Measurements from ENCODE around the gene SLC35A1. TPM values are rescaled to one million over a fixed set of nuclear protein-coding genes. Genes with fewer than 3 reads are reported as not detected.

Gene SLC35A1
- total and polyA plus RNA-seq, 2 of the 8 experiments (the other 6 are each of a cell fraction or from before 2014, with no cell fraction given), result 4.7 to 9.2 TPM

DNA sequence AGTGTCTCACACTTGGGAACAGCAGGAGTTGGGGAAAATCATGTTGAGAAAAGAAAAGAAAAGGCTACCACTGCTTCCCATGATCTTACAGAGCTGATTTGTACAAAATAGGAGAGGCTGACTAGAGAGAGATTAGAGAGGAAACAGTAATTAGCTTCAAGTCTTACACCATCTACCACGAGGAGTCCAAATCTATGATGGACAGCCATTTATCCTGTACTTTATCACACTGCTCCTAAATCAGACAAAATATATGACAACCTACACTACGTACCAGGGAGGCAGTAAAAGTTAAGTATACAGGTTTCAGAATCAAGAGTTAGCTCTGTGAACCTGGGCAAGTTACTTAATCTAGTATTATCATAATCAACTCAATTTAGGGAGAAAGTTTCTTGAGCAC lies 79.0 kb downstream of the SLC35A1 start:
- H3K4me2 ChIP-seq (ENCODE audit: insufficient read depth in 1 of 2, low read depth in 2 of 2, low read length in 2 of 2), result no peak overlapping the region
- 87% methylated on average over 2 of the region's 2 CpGs; no CpG with 5 or more reads in 1 of the 2 experiments for WGBS, 2 experiments (ENCODE audit: extremely low coverage in 1 of 2, insufficient coverage in 1 of 2, insufficient read length in 1 of 2, insufficient replicate concordance in 2 of 2, low coverage in 1 of 2, low lambda C conversion rate in 2 of 2, missing lambda C conversion rate in 1 of 2)
- no peak overlapping the region for H3K27ac ChIP-seq (ENCODE audit: low read depth, low read length)
- no peaks in the 10 kb centered on the region for H3K4me1 ChIP-seq (replicated peaks in 1 of 4; ENCODE audit: control insufficient read depth in 3 of 4, insufficient read depth in 4 of 4, low read length in 3 of 4)
- no peak overlapping the region for H2BK15ac ChIP-seq (ENCODE audit: low read length)
- no peak overlapping the region for H2BK5ac ChIP-seq (ENCODE audit: low read depth, low read length)
- no peaks in the 10 kb centered on the region for H3K23me2 ChIP-seq (ENCODE audit: low read depth, low read length)
- H3K18ac ChIP-seq (ENCODE audit: extremely low read depth, low read length), result no peak overlapping the region
- no peak for FAIRE-seq
- H3K14ac ChIP-seq (ENCODE audit: insufficient read length), result no peak overlapping the region
- H3K79me1 ChIP-seq (ENCODE audit: low read depth, low read length), result no peaks in the 10 kb centered on the region
- ChIA-PET CTCF (ENCODE audit: partially characterized antibody) (no interaction called here), POLR2A (ENCODE audit: partially characterized antibody) (interaction anchor here (0.7 kb wide), 1 partner anchor 23 kb away, joined by 3 read pairs; no protein-coding TSS in a partner anchor)
- no peak overlapping the region for H2AK5ac ChIP-seq (ENCODE audit: low read depth, low read length)
- H3K9ac ChIP-seq (replicated peaks in 1 of 4; ENCODE audit: extremely low read depth in 1 of 4, low read depth in 3 of 4, low read length in 3 of 4), result no peak overlapping the region
- no peak overlapping the region for H2BK20ac ChIP-seq (ENCODE audit: low read length)
- no peak overlapping the region for H3K4me3 ChIP-seq (ENCODE audit: extremely low read depth in 1 of 4, insufficient read depth in 2 of 4, low read depth in 3 of 4, low read length in 4 of 4)
- H4K91ac ChIP-seq (replicated peaks; ENCODE audit: insufficient read length, low read length), result no peak overlapping the region
- no peaks in the 10 kb centered on the region for H3K27me3 ChIP-seq (replicated peaks in 1 of 4; ENCODE audit: control insufficient read depth in 3 of 4, extremely low read depth in 1 of 4, insufficient read depth in 3 of 4, low read length in 3 of 4)
- H3K4ac ChIP-seq (replicated peaks; ENCODE audit: insufficient read length, low read depth, low read length), result no peak overlapping the region
- H4K5ac ChIP-seq (ENCODE audit: insufficient read length, low read depth, low read length), result no peak overlapping the region
- no peak overlapping the region for H3K56ac ChIP-seq (replicated peaks; ENCODE audit: insufficient read length, low read depth, low read length)
- H4K8ac ChIP-seq (ENCODE audit: extremely low read depth, insufficient read depth, low read length), result no peak overlapping the region
- no peaks in the 10 kb centered on the region for H3K9me3 ChIP-seq (ENCODE audit: insufficient read depth in 2 of 2, low read depth in 1 of 2, low read length in 1 of 2)
- no peak overlapping the region for H2BK12ac ChIP-seq (ENCODE audit: low read depth, low read length)
- H4K20me1 ChIP-seq (replicated peaks in 1 of 2; ENCODE audit: control insufficient read depth in 1 of 2, insufficient read depth in 2 of 2, low read length in 2 of 2), result peaks cover 0 to 1% of the 10 kb centered on the region in 2 experiments
- H3K23ac ChIP-seq (ENCODE audit: insufficient read length), result no peak overlapping the region
- no peaks in the 10 kb centered on the region for H3K79me2 ChIP-seq (ENCODE audit: control insufficient read depth in 1 of 2, insufficient read depth in 2 of 2, low read length in 2 of 2)
- no peak for DNase-seq (ENCODE audit: low read depth in 1 of 2, low spot score in 2 of 2)
- H3K36me3 ChIP-seq (ENCODE audit: control insufficient read depth in 2 of 4, insufficient read depth in 4 of 4, low read length in 3 of 4), result peaks cover 0 to 52% (median 6%) of the 10 kb centered on the region in 4 experiments; a peak in 5 of 8 replicates
- no peak overlapping the region for H2BK120ac ChIP-seq (replicated peaks; ENCODE audit: low read depth, low read length)
- H2AFZ ChIP-seq (ENCODE audit: low read length), result no peak overlapping the region
- TF ChIP-seq, protein P1, sequence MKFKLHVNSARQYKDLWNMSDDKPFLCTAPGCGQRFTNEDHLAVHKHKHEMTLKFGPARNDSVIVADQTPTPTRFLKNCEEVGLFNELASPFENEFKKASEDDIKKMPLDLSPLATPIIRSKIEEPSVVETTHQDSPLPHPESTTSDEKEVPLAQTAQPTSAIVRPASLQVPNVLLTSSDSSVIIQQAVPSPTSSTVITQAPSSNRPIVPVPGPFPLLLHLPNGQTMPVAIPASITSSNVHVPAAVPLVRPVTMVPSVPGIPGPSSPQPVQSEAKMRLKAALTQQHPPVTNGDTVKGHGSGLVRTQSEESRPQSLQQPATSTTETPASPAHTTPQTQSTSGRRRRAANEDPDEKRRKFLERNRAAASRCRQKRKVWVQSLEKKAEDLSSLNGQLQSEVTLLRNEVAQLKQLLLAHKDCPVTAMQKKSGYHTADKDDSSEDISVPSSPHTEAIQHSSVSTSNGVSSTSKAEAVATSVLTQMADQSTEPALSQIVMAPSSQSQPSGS (IDR thresholded peaks at IDR 0.05; ENCODE audit: low read length), result no peak
- no peak for TF ChIP-seq PHF8 (conservative IDR thresholded peaks at IDR 0.05; ENCODE audit: low read depth, low read length)
- no peak for TF ChIP-seq KDM5A (IDR thresholded peaks at IDR 0.05; ENCODE audit: low read length)
- no peak for TF ChIP-seq CHD2 (IDR thresholded peaks at IDR 0.05; ENCODE audit: low read length)
- no peak for TF ChIP-seq TAF7 (optimal IDR thresholded peaks at IDR 0.05; ENCODE audit: borderline replicate concordance, low read depth, low read length)
- TF ChIP-seq JUND (IDR thresholded peaks at IDR 0.05; ENCODE audit: low read length), result no peak
- TF ChIP-seq, protein P2, sequence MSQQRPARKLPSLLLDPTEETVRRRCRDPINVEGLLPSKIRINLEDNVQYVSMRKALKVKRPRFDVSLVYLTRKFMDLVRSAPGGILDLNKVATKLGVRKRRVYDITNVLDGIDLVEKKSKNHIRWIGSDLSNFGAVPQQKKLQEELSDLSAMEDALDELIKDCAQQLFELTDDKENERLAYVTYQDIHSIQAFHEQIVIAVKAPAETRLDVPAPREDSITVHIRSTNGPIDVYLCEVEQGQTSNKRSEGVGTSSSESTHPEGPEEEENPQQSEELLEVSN (IDR thresholded peaks at IDR 0.05), result no peak
- no peak for TF ChIP-seq GTF2F1 (IDR thresholded peaks at IDR 0.05; ENCODE audit: borderline replicate concordance, low read depth, low read length)
- no peak for TF ChIP-seq HDAC6 (IDR thresholded peaks at IDR 0.05; ENCODE audit: low read depth, low read length)
- TF ChIP-seq SRF (IDR thresholded peaks at IDR 0.05; ENCODE audit: low read depth, low read length), result no peak
- no peak for TF ChIP-seq BACH1 (IDR thresholded peaks at IDR 0.05; ENCODE audit: low read length)
- no peak for TF ChIP-seq NRF1 (IDR thresholded peaks at IDR 0.05; ENCODE audit: low read depth, low read length)
- TF ChIP-seq CBX8 (IDR thresholded peaks at IDR 0.05; ENCODE audit: borderline replicate concordance, low read depth, low read length), result no peak

Data from H1 (cell line).